ENCODE measurements around the gene SOX5.

SOX5 gene

GRCh38 chr12:23810329-23810902, 139.1 kb downstream of the SOX5 start:
- DNase-seq (ENCODE audit: extremely low read depth, low read depth): no peak
- no peak for TF ChIP-seq CTCF (IDR thresholded peaks at IDR 0.05; ENCODE audit: low read depth, low read length)

- TF ChIP-seq CTCF (IDR thresholded peaks at IDR 0.05; ENCODE audit: low read depth, low read length): no peak
- DNase-seq (ENCODE audit: extremely low read depth, low read depth): no peak
Measured at GRCh38 chr12:23803540-23803939, 145.9 kb downstream of the SOX5 start.

- no peak for DNase-seq (ENCODE audit: extremely low read depth, low read depth)
- TF ChIP-seq CTCF (IDR thresholded peaks at IDR 0.05; ENCODE audit: low read depth, low read length): no peak
Measured at GRCh38 chr12:23795494-23795893, 154.0 kb downstream of the SOX5 start.

GRCh38 chr12:23781118-23781517, 168.4 kb downstream of the SOX5 start:
- TF ChIP-seq CTCF (IDR thresholded peaks at IDR 0.05; ENCODE audit: low read depth, low read length): no peak
- no peak for DNase-seq (ENCODE audit: extremely low read depth, low read depth)

GRCh38 chr12:23775208-23775607, 174.3 kb downstream of the SOX5 start:
- DNase-seq (ENCODE audit: extremely low read depth, low read depth): no peak

GRCh38 chr12:23771240-23771949, 178.1 kb downstream of the SOX5 start:
- TF ChIP-seq CTCF (IDR thresholded peaks at IDR 0.05; ENCODE audit: low read depth, low read length): no peak
- no peak for DNase-seq (ENCODE audit: extremely low read depth, low read depth)

More at GRCh38 chr12:23775208-23775607, 174.3 kb downstream of the SOX5 start:
- TF ChIP-seq CTCF (IDR thresholded peaks at IDR 0.05; ENCODE audit: low read depth, low read length): no peak

- no peak for TF ChIP-seq CTCF (IDR thresholded peaks at IDR 0.05; ENCODE audit: low read depth, low read length)
- DNase-seq (ENCODE audit: extremely low read depth, low read depth): no peak
Measured at GRCh38 chr12:23770202-23770938, 179.1 kb downstream of the SOX5 start.

All from AG09319 (cell line).